Ectodermal cell (in vitro differentiated cells): ENCODE measurements around the gene TIMM17A.

Experiments
- H3K27ac ChIP-seq: 2 replicates; pipeline ENCODE4 v1.7.0; 2013; ENCODE audit warnings: mild to moderate bottlenecking, low read depth, low read length; ENCODE audit not compliant: insufficient read depth, poor library complexity, severe bottlenecking
- H3K27me3 ChIP-seq: 2 replicates; pipeline ENCODE4 v1.7.0; 2013; ENCODE audit warnings: mild to moderate bottlenecking, low read length; ENCODE audit not compliant: insufficient read depth, control insufficient read depth, poor library complexity, severe bottlenecking
- H3K36me3 ChIP-seq: one replicate; pipeline ENCODE4 v1.7.0; 2013; ENCODE audit warnings: low read length; ENCODE audit not compliant: control insufficient read depth, insufficient read depth
- H3K4me1 ChIP-seq: one replicate; pipeline ENCODE4 v1.7.0; 2013; ENCODE audit warnings: low read length; ENCODE audit not compliant: control insufficient read depth, insufficient read depth
- H3K4me3 ChIP-seq: 2 replicates; pipeline ENCODE4 v1.7.0; 2013; ENCODE audit warnings: low read depth, low read length, control low read depth; ENCODE audit not compliant: insufficient read depth
- H3K9me3 ChIP-seq: 2 replicates; pipeline ENCODE4 v1.7.0; 2013; ENCODE audit warnings: mild to moderate bottlenecking, low read length, moderate library complexity; ENCODE audit not compliant: control insufficient read depth
- WGBS, 2 experiments: methylation state at CpG; one replicate each; pipeline ENCODE4 v1.1.7; 2013; ENCODE audit warnings: missing lambda C conversion rate in 2 of 2; 5-methylcytosine and 5-hydroxymethylcytosine counted together

TIMM17A gene

GRCh38 chr1:201982623-201983379 lies 27.5 kb downstream of the TIMM17A start, which contains the start of gene RNPEP:
RNPEP (plus strand) TSS chr1:201982648; CDS start chr1:201982667, 19 bp downstream.
- Histone ChIP-seq H3K4me3 (peak within 1 kb of the TSS; percentile 88), H3K9me3 (no peaks in the 10 kb centered on the region), H3K27me3 (peaks cover 11% of the 10 kb centered on the region), H3K36me3 (no peaks in the 10 kb centered on the region), H3K4me1 (no peaks in the 10 kb centered on the region), H3K27ac (peak within 1 kb of the TSS; percentile 26)
- WGBS, 2 experiments = 0% methylated on average over 80 of the region's 80 CpGs

- no peak overlapping the region for H3K27ac ChIP-seq
- H3K4me1 ChIP-seq = no peaks in the 10 kb centered on the region
- 18 to 19% methylated on average over 11 of the region's 11 CpGs for WGBS, 2 experiments
- peak overlapping the region; percentile 88 for H3K4me3 ChIP-seq
- peaks cover 11% of the 10 kb centered on the region for H3K27me3 ChIP-seq
- no peaks in the 10 kb centered on the region for H3K36me3 ChIP-seq
- H3K9me3 ChIP-seq = no peaks in the 10 kb centered on the region
Measured at GRCh38 chr1:201983380-201983805, 28.1 kb downstream of the TIMM17A start.

GRCh38 chr1:201984446-201984845 lies 29.1 kb downstream of the TIMM17A start:
- H3K4me3 ChIP-seq = no peak overlapping the region

GRCh38 chr1:201985355-201985754 lies 30.1 kb downstream of the TIMM17A start:
- H3K27ac ChIP-seq = no peak overlapping the region

More at GRCh38 chr1:201984446-201984845, 29.1 kb downstream of the TIMM17A start:
- Histone ChIP-seq H3K27me3 (peaks cover 11% of the 10 kb centered on the region), H3K9me3 (no peaks in the 10 kb centered on the region), H3K27ac (no peak overlapping the region), H3K36me3 (peaks cover 7% of the 10 kb centered on the region), H3K4me1 (no peaks in the 10 kb centered on the region)
- 96 to 99% methylated on average over 3 of the region's 3 CpGs for WGBS, 2 experiments

GRCh38 chr1:201988601-201989000 lies 33.3 kb downstream of the TIMM17A start:
- 84 to 95% methylated on average over 6 to 7 of the region's 7 CpGs for WGBS, 2 experiments
- Histone ChIP-seq H3K4me3 (no peak overlapping the region), H3K4me1 (no peaks in the 10 kb centered on the region), H3K36me3 (peaks cover 20% of the 10 kb centered on the region), H3K27ac (no peak overlapping the region), H3K27me3 (no peaks in the 10 kb centered on the region), H3K9me3 (no peaks in the 10 kb centered on the region)

More at GRCh38 chr1:201985355-201985754, 30.1 kb downstream of the TIMM17A start:
- Histone ChIP-seq H3K4me3 (no peak overlapping the region), H3K27me3 (peaks cover 11% of the 10 kb centered on the region), H3K4me1 (no peaks in the 10 kb centered on the region), H3K9me3 (no peaks in the 10 kb centered on the region), H3K36me3 (peaks cover 7% of the 10 kb centered on the region)
- WGBS, 2 experiments = 94 to 95% methylated on average over 2 of the region's 2 CpGs

GRCh38 chr1:201989354-201990128 lies 34.2 kb downstream of the TIMM17A start:
- Histone ChIP-seq H3K27ac (no peak overlapping the region), H3K4me1 (no peaks in the 10 kb centered on the region), H3K9me3 (no peaks in the 10 kb centered on the region), H3K36me3 (peaks cover 20% of the 10 kb centered on the region), H3K4me3 (no peak overlapping the region), H3K27me3 (no peaks in the 10 kb centered on the region)
- 94 to 95% methylated on average over 10 of the region's 10 CpGs for WGBS, 2 experiments

- peaks cover 20% of the 10 kb centered on the region for H3K36me3 ChIP-seq
- no peak overlapping the region for H3K4me3 ChIP-seq
- H3K27me3 ChIP-seq = no peaks in the 10 kb centered on the region
- 80 to 83% methylated on average over 6 of the region's 6 CpGs for whole genome bisulfite sequencing, 2 experiments
- no peak overlapping the region for H3K27ac ChIP-seq
- no peaks in the 10 kb centered on the region for H3K4me1 ChIP-seq
- no peaks in the 10 kb centered on the region for H3K9me3 ChIP-seq
Measured at GRCh38 chr1:201990427-201990826, 35.1 kb downstream of the TIMM17A start.

- Histone ChIP-seq H3K27me3 (no peaks in the 10 kb centered on the region), H3K36me3 (peaks cover 31% of the 10 kb centered on the region), H3K4me3 (no peak overlapping the region), H3K9me3 (no peaks in the 10 kb centered on the region), H3K4me1 (no peaks in the 10 kb centered on the region), H3K27ac (no peak overlapping the region)
- 78% methylated on average over 16 of the region's 16 CpGs for WGBS, 2 experiments
Measured at GRCh38 chr1:201999625-202000238, 44.4 kb downstream of the TIMM17A start.

- H3K27me3 ChIP-seq = no peaks in the 10 kb centered on the region
- H3K4me1 ChIP-seq = no peaks in the 10 kb centered on the region
- H3K4me3 ChIP-seq = no peak overlapping the region
- H3K9me3 ChIP-seq = no peaks in the 10 kb centered on the region
- peaks cover 21% of the 10 kb centered on the region for H3K36me3 ChIP-seq
- 83 to 87% methylated on average over 9 of the region's 9 CpGs for WGBS, 2 experiments
- H3K27ac ChIP-seq = no peak overlapping the region
Measured at GRCh38 chr1:202002507-202002906, 47.2 kb downstream of the TIMM17A start.

- 90 to 91% methylated on average over 9 of the region's 9 CpGs for WGBS, 2 experiments
- H3K27ac ChIP-seq = no peak overlapping the region
- H3K36me3 ChIP-seq = peaks cover 20% of the 10 kb centered on the region
- peaks cover under 1% of the 10 kb centered on the region for H3K4me1 ChIP-seq
- no peaks in the 10 kb centered on the region for H3K9me3 ChIP-seq
- no peak overlapping the region for H3K4me3 ChIP-seq
- no peaks in the 10 kb centered on the region for H3K27me3 ChIP-seq
Measured at GRCh38 chr1:202004711-202005110, 49.4 kb downstream of the TIMM17A start.
